NCI-H345 treated with DMSO at 0.1 percent for 48 hours (cell line): ENCODE measurements around the gene ICE1.
A peak's percentile ranks its signal among the peaks of the same experiment; 100 is the strongest.
"Not testable (repeated sequence)": the region's sequence is repeated elsewhere in the genome, so short reads cannot be mapped to it uniquely, and the experiment has no call there.

Source experiments
- DNase-seq: peaks from one replicate; lab custom pipeline; 2025; ENCODE audit not compliant: unreplicated experiment; lab: John Stamatoyannopoulos, UW

Gene ICE1

GRCh38 chr5:5487585-5488360 is 65.3 kb downstream of the ICE1 start:
- DNase-seq = no peak

DNA sequence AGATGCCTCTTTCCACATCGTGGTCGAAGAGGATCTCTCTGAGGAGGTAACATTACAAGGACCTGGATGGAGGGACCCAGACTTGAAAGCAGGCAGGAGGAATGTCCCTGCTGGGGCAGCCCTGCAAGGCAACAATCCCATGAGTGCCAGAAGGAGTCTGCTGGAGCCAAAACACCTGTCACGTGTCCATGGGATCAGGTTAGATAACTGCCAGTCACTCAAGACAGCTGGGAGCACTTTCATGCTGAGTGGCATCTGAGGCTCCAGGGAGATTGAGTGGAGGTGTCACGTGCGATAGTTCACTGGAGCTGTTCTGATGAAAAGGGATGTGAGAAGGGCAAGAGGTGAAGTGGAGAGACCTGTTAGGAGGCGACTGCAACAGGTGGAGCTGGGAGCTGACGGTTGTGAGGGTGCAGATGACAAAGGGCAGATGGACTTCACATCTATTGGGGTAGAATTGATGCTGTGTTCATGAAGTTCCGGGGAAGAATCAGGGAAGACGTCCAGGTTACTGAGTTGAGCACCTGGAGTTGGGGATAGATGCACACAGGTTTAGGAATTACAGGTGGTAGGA is 68.4 kb downstream of the ICE1 start:
- DNase-seq = no peak

DNA sequence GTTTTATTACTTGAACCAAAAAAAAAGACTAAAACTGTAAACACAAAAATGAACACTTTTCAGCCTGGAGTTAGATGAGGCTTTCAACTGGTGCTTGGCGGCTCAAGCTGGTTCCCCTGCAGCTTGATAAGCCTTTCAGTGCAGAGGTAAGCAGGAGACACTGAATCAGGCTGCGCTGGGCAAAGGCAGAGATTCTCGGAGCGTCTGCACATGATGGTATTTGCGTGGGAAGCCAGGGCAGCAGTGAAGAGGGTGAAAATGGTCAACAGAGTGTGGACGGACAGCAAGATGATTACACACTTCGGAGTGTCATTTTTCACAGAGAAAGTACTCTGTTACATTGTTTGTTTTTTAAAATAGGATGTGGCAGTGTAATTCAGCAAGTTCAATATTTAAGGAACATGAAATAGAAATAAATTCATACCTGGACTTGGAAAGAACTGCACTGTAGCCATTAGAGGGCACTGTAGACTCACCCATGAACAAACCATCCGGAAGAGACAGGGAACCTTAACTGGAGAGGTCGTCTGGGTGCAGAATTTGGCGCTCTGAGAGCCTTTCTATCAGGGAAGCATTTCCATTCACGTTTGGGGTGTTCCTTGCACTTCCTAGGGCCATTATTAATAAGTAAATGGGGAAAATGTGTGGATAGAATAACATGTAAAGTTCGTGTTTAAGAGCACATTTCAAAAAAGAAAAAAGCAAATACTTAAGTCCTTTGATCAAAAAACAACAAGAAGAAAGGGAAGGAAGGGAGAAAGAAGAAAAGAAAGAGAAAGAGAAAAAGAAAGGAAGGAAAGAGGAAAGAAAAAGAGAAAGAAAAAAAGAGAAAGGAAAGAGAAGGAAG is 69.8 kb downstream of the ICE1 start:
- DNase-seq = peak; percentile 66

GRCh38 chr5:5492934-5493271 is 70.4 kb downstream of the ICE1 start:
- not testable (repeated sequence) for DNase-seq

DNA sequence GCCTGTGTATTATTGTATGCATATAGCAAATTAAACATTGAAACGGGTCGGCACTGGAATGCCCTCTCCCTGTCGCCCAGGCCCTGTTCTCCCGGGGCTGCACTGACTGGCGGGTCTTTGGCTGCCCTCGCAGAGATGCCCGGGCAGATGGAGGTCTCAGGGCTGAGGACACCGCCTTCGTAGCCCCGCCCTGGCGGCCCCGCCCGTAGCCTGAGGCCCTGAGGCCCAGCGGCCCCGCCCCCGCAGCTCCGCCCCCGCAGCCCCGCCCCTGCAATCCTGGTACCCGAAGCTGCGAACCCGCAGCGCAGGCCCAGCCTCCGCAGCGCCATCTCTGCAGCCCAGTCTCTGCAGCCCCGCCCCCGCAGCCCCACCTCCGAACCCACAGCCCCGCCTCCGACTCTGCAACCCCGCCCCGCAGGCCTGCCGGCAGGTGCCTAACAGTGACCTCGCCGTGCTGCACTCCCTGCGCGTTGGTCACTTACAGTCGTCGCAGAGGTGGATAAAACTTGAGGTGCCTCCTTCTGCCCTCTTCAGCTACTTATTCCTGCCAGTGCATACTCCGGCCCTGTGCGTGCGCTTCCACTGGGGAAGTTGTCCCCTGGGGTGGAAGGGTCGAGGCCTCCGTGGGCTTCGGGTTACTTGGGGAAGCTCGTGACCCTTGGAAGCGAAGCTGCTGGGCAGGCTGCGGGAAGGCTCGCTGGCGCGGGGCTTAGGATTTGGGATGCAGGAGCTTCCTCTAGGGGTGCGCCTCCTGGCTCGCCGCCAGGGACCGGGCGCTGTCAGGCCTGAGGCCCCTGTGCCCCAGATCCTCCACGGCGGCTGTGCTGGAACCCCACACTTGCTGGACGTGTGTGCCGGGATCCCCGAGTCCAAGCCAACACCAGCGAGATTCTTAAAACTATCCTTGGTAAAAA is 72.3 kb downstream of the ICE1 start:
- no peak for DNase-seq

- DNase-seq = peak; percentile 26
Measured at GRCh38 chr5:5497152-5497788, 74.8 kb downstream of the ICE1 start.

DNA sequence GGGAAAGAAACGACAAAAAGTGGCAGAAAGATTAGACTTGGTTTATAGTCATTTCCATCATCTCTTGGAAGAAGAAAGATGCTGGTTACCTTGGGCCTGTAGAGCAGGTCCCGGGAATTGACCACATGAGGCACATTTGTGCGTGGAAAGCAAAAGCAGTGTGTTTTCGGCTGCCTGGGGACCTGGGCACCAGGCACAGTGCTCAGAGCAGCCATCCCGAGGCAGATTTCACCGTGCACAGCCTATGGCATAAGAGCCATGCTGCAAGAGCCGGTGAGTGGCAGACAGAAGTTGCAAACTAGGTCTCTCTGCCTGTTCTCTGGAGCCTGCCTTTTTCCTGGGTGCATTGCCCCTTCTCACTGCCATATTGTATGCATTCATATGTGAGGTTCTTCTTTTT is 77.0 kb downstream of the ICE1 start:
- no peak for DNase-seq

- no peak for DNase-seq
Measured at GRCh38 chr5:5504325-5504724, 81.8 kb downstream of the ICE1 start.

- DNase-seq = no peak
Measured at GRCh38 chr5:5505815-5506214, 83.3 kb downstream of the ICE1 start.

- no peak for DNase-seq
Measured at GRCh38 chr5:5508391-5508790, 85.9 kb downstream of the ICE1 start.

DNA sequence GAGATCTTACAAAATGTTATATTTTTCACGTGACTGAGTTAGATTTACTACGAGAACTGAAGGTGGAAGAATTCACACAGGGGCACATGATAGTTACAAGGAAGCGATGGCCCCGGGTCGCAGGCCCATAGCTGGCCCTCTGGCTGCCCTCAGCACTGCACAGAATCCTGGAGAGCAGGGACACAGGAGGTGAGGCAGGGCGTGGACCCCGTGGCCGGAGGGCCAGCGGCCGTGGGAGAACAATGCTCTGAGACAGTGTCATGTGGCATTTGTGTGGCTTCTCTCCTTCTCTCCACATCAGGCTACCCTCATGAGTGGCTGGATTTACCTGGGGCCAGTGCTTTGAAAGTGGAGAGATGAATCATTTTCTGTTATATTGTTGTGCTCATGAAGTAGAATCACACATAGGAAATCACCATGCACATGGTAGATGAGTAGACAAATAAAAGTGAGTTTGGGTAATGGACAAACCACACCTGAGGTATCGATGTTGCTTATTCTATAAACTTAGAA is 89.5 kb downstream of the ICE1 start:
- no peak for DNase-seq

GRCh38 chr5:5512543-5512942 is 90.1 kb downstream of the ICE1 start:
- DNase-seq = no peak

DNA sequence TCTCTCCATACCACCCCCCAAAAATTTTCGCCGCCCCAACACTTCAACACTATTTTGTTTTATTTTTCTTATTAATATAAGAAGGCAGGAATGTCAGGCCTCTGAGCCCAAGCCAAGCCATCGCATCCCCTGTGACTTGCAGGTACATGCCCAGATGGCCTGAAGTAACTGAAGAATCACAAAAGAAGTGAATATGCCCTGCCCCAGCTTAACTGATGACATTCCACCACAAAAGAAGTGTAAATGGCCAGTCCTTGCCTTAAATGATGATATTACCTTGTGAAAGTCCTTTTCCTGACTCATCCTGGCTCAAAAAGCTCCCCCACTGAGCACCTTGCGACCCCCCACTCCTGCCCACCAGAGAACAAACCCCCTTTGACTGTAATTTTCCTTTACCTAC is 98.1 kb downstream of the ICE1 start:
- not testable (repeated sequence) for DNase-seq

- no peak for DNase-seq
Measured at GRCh38 chr5:5521029-5521428, 98.6 kb downstream of the ICE1 start.

- no peak for DNase-seq
Measured at GRCh38 chr5:5521478-5521877, 99.0 kb downstream of the ICE1 start.

GRCh38 chr5:5522336-5522735 is 99.9 kb downstream of the ICE1 start:
- DNase-seq = no peak

DNA sequence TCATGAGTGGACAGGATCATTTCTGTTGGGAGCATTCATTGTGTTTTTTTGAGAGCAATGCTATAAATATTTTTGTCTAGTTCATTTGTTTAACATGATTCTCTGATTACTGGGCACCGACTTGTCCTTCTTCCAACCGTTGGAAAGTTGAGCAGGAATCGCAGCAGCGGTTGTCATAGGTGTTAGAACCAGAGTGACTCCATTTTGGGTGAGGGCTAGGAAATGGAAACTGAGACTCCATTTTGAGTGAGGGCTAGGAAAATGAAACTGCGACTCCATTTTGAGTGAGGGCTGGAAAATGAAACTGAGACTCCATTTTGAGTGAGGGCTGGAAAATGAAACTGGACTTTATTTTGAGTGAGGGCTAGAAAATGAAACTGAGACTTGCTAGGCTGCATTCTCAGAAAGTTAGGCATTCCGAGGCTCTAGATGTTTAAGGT is 100.6 kb downstream of the ICE1 start:
- DNase-seq = no peak

DNA sequence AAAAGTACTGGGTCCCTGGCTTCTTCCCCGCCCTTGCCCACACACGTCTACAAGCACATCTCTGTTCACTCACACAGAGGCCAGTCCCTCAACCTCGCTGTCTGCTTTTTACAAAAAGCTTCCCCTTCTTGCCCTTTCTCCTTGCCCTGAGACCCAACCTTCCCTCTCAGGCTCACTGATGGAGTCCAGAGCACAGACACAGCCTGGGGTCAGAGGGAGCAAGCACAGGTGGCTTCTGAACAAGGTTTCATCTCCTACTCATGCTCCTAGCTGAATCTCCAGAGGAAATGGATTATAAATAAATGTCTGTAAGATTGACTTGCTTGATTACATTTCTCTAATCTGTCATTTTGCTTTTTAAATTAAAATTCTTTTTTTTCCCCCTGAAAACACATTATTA is 101.8 kb downstream of the ICE1 start:
- no peak for DNase-seq

- no peak for DNase-seq
Measured at GRCh38 chr5:5531371-5531770, 108.9 kb downstream of the ICE1 start.
